Measurements from ENCODE around the gene TCF7L2. TPM values are rescaled to one million over a fixed set of nuclear protein-coding genes. Genes with fewer than 3 reads are reported as not detected.
A peak's percentile ranks its signal among the peaks of the same experiment; 100 is the strongest.

The TCF7L2 gene
- total RNA-seq, 3 donors from 2014 or later, result 33.1 to 44.2 (median 34.1) TPM

- no peaks in the 10 kb centered on the region for H3K36me3 ChIP-seq
- intact Hi-C loops (cut with DNase I; ENCODE audit: low total_unique reads), result no loop called here
- no peak for DNase-seq (ENCODE audit: low spot score in 2 of 2)
- H3K27me3 ChIP-seq, result no peaks in the 10 kb centered on the region
- no peak for TF ChIP-seq CTCF (IDR thresholded peaks at IDR 0.05)
- TF ChIP-seq POLR2A (IDR thresholded peaks at IDR 0.05), result no peak
- H3K4me1 ChIP-seq, result peaks cover 1 to 3% of the 10 kb centered on the region in 2 donors
- H3K4me3 ChIP-seq, result no peak overlapping the region
- H3K27ac ChIP-seq, result peak overlapping the region; percentile 51 to 82
- no peaks in the 10 kb centered on the region for H3K9me3 ChIP-seq
Measured at GRCh38 chr10:113047963-113048781, 98.1 kb downstream of the TCF7L2 start.

GRCh38 chr10:113049881-113050280, 99.8 kb downstream of the TCF7L2 start:
- no peaks in the 10 kb centered on the region for H3K27me3 ChIP-seq
- H3K9me3 ChIP-seq, result no peaks in the 10 kb centered on the region
- intact Hi-C loops (cut with DNase I; ENCODE audit: low total_unique reads), result no loop called here
- peaks cover 0 to 13% of the 10 kb centered on the region in 2 donors for H3K4me1 ChIP-seq
- DNase-seq (ENCODE audit: low spot score in 2 of 2), result no peak
- no peaks in the 10 kb centered on the region for H3K36me3 ChIP-seq
- peak overlapping the region; percentile 51 to 82 for H3K27ac ChIP-seq
- TF ChIP-seq CTCF (IDR thresholded peaks at IDR 0.05) (no peak), POLR2A (IDR thresholded peaks at IDR 0.05) (no peak), POLR2AphosphoS5 (IDR thresholded peaks at IDR 0.05) (no peak)
- no peak overlapping the region for H3K4me3 ChIP-seq

- intact Hi-C loops (cut with DNase I; ENCODE audit: low total_unique reads), result no loop called here
- peaks cover 2 to 13% of the 10 kb centered on the region in 2 donors for H3K4me1 ChIP-seq
- TF ChIP-seq CTCF (IDR thresholded peaks at IDR 0.05), result no peak
- no peak for TF ChIP-seq POLR2A (IDR thresholded peaks at IDR 0.05)
- no peak for TF ChIP-seq POLR2AphosphoS5 (IDR thresholded peaks at IDR 0.05)
- H3K9me3 ChIP-seq, result no peaks in the 10 kb centered on the region
- H3K4me3 ChIP-seq, result no peak overlapping the region
- H3K27ac ChIP-seq, result peak overlapping the region in 1 of 2 donors; percentile 82
- no peaks in the 10 kb centered on the region for H3K27me3 ChIP-seq
- H3K36me3 ChIP-seq, result no peaks in the 10 kb centered on the region
- no peak for DNase-seq (ENCODE audit: low spot score in 2 of 2)
Measured at GRCh38 chr10:113052076-113052830, 102.2 kb downstream of the TCF7L2 start.

GRCh38 chr10:113053091-113053490, 103.0 kb downstream of the TCF7L2 start:
- Histone ChIP-seq H3K4me3 (no peak overlapping the region), H3K4me1 (peaks cover 3 to 18% of the 10 kb centered on the region in 2 donors), H3K36me3 (no peaks in the 10 kb centered on the region), H3K27ac (peak overlapping the region; percentile 75 to 82), H3K27me3 (no peaks in the 10 kb centered on the region), H3K9me3 (no peaks in the 10 kb centered on the region)
- intact Hi-C loops (cut with DNase I; ENCODE audit: low total_unique reads), result no loop called here
- TF ChIP-seq POLR2A (IDR thresholded peaks at IDR 0.05) (no peak), POLR2AphosphoS5 (IDR thresholded peaks at IDR 0.05) (no peak), CTCF (IDR thresholded peaks at IDR 0.05) (no peak)
- no peak for DNase-seq (ENCODE audit: low spot score in 2 of 2)

GRCh38 chr10:113053881-113054280, 103.8 kb downstream of the TCF7L2 start:
- Histone ChIP-seq H3K27ac (peak overlapping the region; percentile 75 to 82), H3K4me1 (peaks cover 3 to 18% of the 10 kb centered on the region in 2 donors), H3K9me3 (no peaks in the 10 kb centered on the region), H3K36me3 (no peaks in the 10 kb centered on the region), H3K27me3 (no peaks in the 10 kb centered on the region), H3K4me3 (no peak overlapping the region)
- intact Hi-C loops (cut with DNase I; ENCODE audit: low total_unique reads), result no loop called here
- no peak for DNase-seq (ENCODE audit: low spot score in 2 of 2)
- TF ChIP-seq CTCF (IDR thresholded peaks at IDR 0.05) (no peak), POLR2A (IDR thresholded peaks at IDR 0.05) (no peak), POLR2AphosphoS5 (IDR thresholded peaks at IDR 0.05) (no peak)
